Measurements from ENCODE around the gene EVX2. TPM values are rescaled to one million over a fixed set of nuclear protein-coding genes. Genes with fewer than 3 reads are reported as not detected.

Gene EVX2
- polyA plus RNA-seq (2013, experiment 1 of 2) = not detected
- not detected for polyA plus RNA-seq (2013, experiment 2 of 2)

DNA sequence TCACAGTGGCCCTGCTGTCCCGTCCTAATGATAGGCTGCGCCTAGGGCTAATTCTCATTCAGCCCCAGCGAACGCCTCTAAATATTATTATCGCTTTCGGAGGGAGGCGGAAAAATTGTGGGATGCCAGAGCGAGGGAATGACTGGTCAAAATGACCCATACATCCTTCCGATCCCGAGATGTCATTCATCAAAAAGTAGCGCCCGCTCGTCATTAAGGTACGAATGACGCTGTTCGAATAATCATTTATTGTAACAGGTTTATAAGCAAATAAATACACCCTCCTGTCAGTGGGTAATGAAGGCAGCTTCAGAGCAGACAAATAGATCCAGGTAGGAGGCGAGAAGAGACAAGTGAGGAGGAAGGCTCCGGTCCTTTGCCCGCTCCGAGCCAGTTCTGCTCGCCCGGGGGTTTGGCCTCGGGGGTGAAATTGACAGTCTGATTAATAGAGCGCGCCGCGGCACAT lies at the start of gene EVX2:
TSS of gene EVX2 (minus strand) at position 167 of the 466 bp plus-strand sequence. CDS start 186 bp downstream, outside the sequence.
- Histone ChIP-seq H3K27me3 (ENCODE audit: insufficient read depth, low read length) (peaks cover 99% of the 10 kb centered on the region), H3K27ac (ENCODE audit: low read depth, low read length) (no peak within 1 kb of the TSS)
- 5% methylated on average over 25 of the region's 27 CpGs for WGBS

DNA sequence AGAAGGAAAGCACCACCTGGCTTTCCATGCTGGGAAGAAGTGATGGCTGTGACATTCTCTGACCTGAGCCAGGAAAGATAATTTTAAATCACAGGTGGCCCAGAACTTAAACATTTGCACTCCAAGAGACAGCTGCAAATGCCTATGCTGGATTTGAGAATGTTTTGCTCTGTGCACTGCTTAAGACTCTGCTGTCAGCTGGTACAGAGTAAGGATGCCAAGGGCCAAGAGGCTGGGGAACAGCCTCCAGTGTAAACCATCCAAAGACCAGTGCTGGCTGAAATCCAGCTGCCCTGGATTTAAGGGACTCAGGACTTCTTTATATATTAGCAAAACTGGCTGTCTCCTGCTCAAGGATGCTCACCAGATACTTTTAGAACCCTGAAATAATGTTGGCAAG lies 49.6 kb upstream of the EVX2 start:
- Histone ChIP-seq H3K9ac (ENCODE audit: low read depth, low read length) (no peak overlapping the region), H3K27me3 (ENCODE audit: insufficient read depth, low read length) (peaks cover 100% of the 10 kb centered on the region), H3K27ac (ENCODE audit: low read depth, low read length) (no peak overlapping the region), H3K36me3 (ENCODE audit: insufficient read depth, low read length) (no peaks in the 10 kb centered on the region), H3K4me3 (ENCODE audit: low read length) (no peak overlapping the region), H3K4me1 (ENCODE audit: insufficient read depth, low read length) (peaks cover 10% of the 10 kb centered on the region; the same call in 1 of the 2 replicates), H3K9me3 (ENCODE audit: insufficient read depth, low read depth, low read length) (no peaks in the 10 kb centered on the region)

More for the DNA sequence above, at the start of gene EVX2:
- H3K9me3 ChIP-seq (ENCODE audit: insufficient read depth, low read depth, low read length) = no peaks in the 10 kb centered on the region
- H3K9ac ChIP-seq (ENCODE audit: low read depth, low read length) = no peak within 1 kb of the TSS
- 0 out of 2 replicates have a peak within 1 kb of the TSS, but pooled peaks have one; percentile 10 for H3K4me3 ChIP-seq (ENCODE audit: low read length)
- peaks cover 5% of the 10 kb centered on the region; the same call in 1 of the 2 replicates for H3K4me1 ChIP-seq (ENCODE audit: insufficient read depth, low read length)
- H3K36me3 ChIP-seq (ENCODE audit: insufficient read depth, low read length) = no peaks in the 10 kb centered on the region

DNA sequence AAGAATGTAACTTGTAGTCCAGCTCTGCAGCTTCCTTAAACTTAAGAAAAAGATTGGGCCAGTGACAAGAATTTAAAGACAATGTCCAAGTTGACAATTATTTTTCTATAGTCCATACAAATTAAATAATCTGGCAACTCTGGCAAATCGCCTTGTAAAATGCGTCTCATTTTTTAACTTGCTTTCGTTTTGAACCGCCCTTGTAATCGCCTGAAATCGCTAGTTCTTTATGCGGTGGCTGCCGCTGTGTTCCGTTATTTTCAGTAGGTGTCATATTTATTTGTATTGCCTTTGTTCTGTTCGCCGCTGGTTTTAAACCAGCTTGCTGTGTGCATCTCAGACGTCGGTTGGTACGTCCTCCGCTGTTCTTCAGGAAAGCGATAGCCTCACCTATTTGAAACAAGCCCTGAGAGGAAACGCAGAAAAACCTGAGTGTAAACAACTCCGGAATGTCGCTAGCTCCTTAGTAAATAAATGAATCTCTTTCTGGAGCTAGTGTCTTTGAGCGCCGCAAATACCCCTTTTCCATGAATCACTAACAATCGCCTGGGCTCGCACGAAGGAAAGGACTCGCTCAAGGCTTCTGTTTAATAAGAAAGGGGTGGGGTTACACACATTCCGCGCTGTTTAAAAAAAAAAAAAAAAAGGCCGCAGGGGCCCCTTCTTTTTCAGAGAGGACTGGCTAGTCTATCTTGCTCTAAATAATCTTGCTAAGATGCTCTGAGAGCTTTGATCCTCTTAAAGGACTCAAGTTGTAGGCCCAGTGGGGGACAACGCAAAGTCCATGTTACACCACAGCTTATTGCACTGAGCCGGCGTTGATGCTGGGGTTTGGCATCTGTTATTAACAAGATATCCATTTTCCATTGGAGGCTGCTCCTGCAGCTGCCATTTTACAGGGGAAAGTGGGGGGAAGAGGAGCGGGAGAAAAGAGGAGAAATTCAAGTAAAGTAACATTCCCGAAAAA lies 48.7 kb upstream of the EVX2 start:
- no peak overlapping the region for H3K4me3 ChIP-seq (ENCODE audit: low read length)
- 2% methylated on average over 32 of the region's 33 CpGs for WGBS
- no peak overlapping the region for H3K27ac ChIP-seq (ENCODE audit: low read depth, low read length)
- H3K36me3 ChIP-seq (ENCODE audit: insufficient read depth, low read length) = no peaks in the 10 kb centered on the region
- H3K9ac ChIP-seq (ENCODE audit: low read depth, low read length) = no peak overlapping the region
- no peaks in the 10 kb centered on the region for H3K9me3 ChIP-seq (ENCODE audit: insufficient read depth, low read depth, low read length)
- H3K4me1 ChIP-seq (ENCODE audit: insufficient read depth, low read length) = peaks cover 16% of the 10 kb centered on the region; the same call in 1 of the 2 replicates
- peaks cover 100% of the 10 kb centered on the region for H3K27me3 ChIP-seq (ENCODE audit: insufficient read depth, low read length)

DNA sequence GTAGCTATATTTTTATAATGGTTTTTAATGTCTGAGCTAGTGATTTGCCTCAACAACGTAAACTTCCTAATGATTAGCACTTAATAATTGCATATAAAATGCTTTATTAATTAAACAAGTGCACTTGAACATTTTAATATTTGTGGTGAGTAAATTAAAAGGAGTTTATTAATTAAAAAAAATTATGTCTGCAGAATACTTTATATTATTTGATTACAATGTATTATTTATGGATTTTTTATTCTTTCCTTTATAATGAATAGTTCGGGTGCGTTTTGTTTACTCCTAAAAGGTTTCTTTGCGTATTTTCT lies 48.0 kb upstream of the EVX2 start:
- Histone ChIP-seq H3K27ac (ENCODE audit: low read depth, low read length) (no peak overlapping the region), H3K36me3 (ENCODE audit: insufficient read depth, low read length) (no peaks in the 10 kb centered on the region), H3K27me3 (ENCODE audit: insufficient read depth, low read length) (peaks cover 100% of the 10 kb centered on the region), H3K9me3 (ENCODE audit: insufficient read depth, low read depth, low read length) (no peaks in the 10 kb centered on the region), H3K9ac (ENCODE audit: low read depth, low read length) (no peak overlapping the region), H3K4me1 (ENCODE audit: insufficient read depth, low read length) (peaks cover 16% of the 10 kb centered on the region; the same call in 1 of the 2 replicates), H3K4me3 (ENCODE audit: low read length) (no peak overlapping the region)
- WGBS = 26% methylated on average over 3 of the region's 4 CpGs

DNA sequence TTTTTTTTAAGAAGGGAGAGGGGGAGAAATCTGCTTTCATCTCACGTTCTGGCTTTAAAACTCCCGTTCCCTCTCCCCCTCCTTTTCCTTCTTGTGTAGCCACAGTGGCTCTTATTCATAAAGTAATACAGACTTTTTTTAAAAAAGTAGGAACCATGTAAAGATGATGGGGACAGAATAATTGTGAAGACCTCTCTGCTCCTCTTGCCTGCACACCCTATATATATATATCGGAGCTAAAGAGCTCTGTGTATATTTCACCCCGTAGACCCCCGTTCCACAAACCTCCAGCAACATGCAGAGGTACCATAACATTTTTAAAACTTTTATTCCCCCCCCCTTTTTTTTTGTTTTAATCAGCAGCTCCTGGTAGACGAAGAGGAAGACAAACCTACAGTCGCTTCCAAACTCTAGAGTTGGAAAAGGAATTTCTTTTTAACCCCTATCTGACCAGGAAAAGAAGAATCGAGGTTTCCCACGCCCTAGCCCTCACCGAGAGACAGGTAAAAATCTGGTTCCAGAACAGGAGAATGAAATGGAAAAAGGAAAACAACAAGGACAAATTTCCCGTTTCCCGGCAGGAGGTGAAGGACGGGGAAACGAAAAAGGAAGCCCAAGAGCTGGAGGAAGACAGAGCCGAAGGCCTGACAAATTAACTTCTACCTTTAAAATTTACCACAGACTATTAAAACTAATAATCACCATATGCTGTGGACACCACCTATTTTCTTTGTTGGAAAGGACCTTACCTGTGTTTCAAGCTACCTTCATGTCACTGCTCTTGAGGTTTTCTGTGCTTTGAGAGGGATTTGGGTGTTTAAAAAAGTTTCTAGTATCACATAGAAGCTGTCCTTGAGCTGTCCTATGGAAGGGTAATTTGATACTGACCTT lies 47.4 kb upstream of the EVX2 start:
- peaks cover 16% of the 10 kb centered on the region; the same call in 1 of the 2 replicates for H3K4me1 ChIP-seq (ENCODE audit: insufficient read depth, low read length)
- H3K9ac ChIP-seq (ENCODE audit: low read depth, low read length) = no peak overlapping the region
- no peak overlapping the region for H3K27ac ChIP-seq (ENCODE audit: low read depth, low read length)
- H3K4me3 ChIP-seq (ENCODE audit: low read length) = no peak overlapping the region
- peaks cover 100% of the 10 kb centered on the region for H3K27me3 ChIP-seq (ENCODE audit: insufficient read depth, low read length)
- 21% methylated on average over 11 of the region's 15 CpGs for WGBS
- no peaks in the 10 kb centered on the region for H3K36me3 ChIP-seq (ENCODE audit: insufficient read depth, low read length)
- H3K9me3 ChIP-seq (ENCODE audit: insufficient read depth, low read depth, low read length) = no peaks in the 10 kb centered on the region

DNA sequence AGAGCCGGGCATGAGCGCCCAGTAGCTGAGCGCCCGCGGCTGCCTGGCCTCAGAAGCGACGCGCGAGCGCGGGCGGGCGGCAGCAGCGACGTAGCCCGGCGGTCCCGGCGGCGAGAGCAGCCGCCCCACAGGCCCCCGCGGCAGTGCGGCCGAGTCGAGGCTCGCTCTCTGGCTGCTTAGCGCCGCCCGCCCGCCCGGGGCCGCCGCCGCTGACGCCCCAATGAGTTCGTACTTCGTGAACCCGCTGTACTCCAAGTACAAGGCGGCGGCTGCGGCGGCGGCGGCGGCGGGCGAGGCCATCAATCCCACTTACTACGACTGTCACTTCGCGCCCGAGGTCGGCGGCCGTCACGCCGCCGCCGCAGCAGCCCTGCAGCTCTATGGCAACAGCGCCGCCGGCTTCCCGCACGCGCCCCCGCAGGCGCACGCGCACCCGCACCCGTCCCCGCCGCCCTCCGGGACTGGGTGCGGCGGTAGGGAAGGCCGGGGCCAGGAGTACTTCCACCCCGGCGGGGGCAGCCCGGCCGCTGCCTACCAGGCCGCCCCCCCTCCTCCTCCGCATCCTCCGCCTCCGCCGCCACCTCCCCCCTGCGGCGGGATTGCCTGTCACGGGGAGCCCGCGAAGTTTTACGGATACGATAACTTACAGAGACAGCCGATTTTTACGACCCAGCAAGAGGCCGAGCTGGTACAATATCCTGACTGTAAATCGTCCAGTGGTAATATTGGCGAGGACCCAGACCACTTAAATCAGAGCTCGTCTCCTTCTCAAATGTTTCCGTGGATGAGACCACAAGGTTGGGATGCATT lies 46.6 kb upstream of the EVX2 start:
- Histone ChIP-seq H3K4me1 (ENCODE audit: insufficient read depth, low read length) (peaks cover 16% of the 10 kb centered on the region; the same call in 1 of the 2 replicates), H3K4me3 (ENCODE audit: low read length) (no peak overlapping the region), H3K9ac (ENCODE audit: low read depth, low read length) (no peak overlapping the region), H3K27ac (ENCODE audit: low read depth, low read length) (no peak overlapping the region), H3K27me3 (ENCODE audit: insufficient read depth, low read length) (peaks cover 100% of the 10 kb centered on the region), H3K9me3 (ENCODE audit: insufficient read depth, low read depth, low read length) (no peaks in the 10 kb centered on the region), H3K36me3 (ENCODE audit: insufficient read depth, low read length) (no peaks in the 10 kb centered on the region)
- WGBS = under 1% methylated on average over 100 of the region's 100 CpGs

DNA sequence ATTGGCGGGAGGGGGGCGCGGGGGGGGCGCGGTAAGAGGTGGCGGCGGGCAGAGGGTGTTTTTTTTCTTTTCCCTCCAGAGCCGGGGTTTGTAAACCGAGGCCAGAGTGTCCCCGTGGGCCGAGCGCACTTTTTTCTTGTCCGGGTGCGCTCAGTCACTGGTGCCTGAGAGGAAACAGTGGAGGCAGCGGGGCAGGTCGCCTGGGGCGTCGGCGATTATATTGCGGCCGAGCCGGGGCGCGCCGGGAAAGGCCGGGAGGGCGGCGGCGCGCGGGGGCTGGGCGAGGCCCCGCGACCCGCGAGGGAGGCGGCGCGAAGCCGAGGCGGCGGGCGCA lies 46.0 kb upstream of the EVX2 start:
- Histone ChIP-seq H3K9ac (ENCODE audit: low read depth, low read length) (no peak overlapping the region), H3K4me3 (ENCODE audit: low read length) (no peak overlapping the region), H3K4me1 (ENCODE audit: insufficient read depth, low read length) (peaks cover 16% of the 10 kb centered on the region; the same call in 1 of the 2 replicates), H3K36me3 (ENCODE audit: insufficient read depth, low read length) (no peaks in the 10 kb centered on the region), H3K9me3 (ENCODE audit: insufficient read depth, low read depth, low read length) (no peaks in the 10 kb centered on the region), H3K27me3 (ENCODE audit: insufficient read depth, low read length) (peaks cover 100% of the 10 kb centered on the region), H3K27ac (ENCODE audit: low read depth, low read length) (no peak overlapping the region)
- under 1% methylated on average over 43 of the region's 43 CpGs for WGBS

DNA sequence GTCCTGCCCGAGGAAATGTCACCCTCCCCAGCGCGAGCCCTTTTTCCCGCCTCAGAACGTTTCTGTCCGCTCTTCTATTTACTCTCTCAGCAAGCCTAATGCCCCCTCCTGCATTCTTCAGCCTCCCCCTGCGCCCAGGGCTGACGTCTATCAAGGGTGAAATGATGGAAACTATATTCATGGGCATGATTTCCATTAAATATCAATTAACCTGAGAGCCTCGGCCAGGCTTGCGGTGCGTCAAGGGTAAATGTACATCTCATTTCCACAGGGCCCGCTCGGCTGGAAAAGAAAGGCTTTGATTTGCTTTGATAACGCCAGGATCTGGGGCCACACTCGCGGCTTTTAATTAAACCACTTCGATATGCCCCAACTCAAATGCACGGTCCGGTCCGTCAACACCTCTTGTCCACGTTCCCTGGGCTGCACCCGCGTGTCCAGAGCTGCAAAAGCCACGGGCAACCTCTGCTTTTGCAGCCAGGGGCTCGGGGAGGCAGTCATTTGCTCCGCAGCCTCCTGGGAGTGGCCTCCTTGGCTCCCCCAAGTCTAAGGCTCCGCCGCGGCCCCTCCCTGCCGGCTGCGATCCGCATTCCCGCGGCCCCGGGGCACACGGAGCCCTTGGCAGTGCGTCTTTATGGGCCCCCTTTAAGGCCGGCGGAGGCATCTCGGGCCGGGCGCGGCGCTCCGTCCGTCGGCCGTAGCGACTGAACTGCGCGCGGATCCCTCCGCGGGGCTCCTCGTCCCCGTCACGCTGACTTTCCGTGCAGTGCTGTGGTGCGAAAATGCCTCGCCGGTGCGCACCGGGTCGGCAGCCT lies 45.4 kb upstream of the EVX2 start, which contains the start of gene HOXD8:
TSS of gene HOXD8 (plus strand) at position 724 of the 815 bp plus-strand sequence. CDS start 662 bp downstream, outside the sequence.
- no peak within 1 kb of the TSS for H3K9ac ChIP-seq (ENCODE audit: low read depth, low read length)
- no peaks in the 10 kb centered on the region for H3K36me3 ChIP-seq (ENCODE audit: insufficient read depth, low read length)
- no peaks in the 10 kb centered on the region for H3K9me3 ChIP-seq (ENCODE audit: insufficient read depth, low read depth, low read length)
- no peak within 1 kb of the TSS for H3K27ac ChIP-seq (ENCODE audit: low read depth, low read length)
- peaks cover 16% of the 10 kb centered on the region; the same call in 1 of the 2 replicates for H3K4me1 ChIP-seq (ENCODE audit: insufficient read depth, low read length)
- peak within 1 kb of the TSS; percentile 14; the same call in 1 of the 2 replicates for H3K4me3 ChIP-seq (ENCODE audit: low read length)
- WGBS = under 1% methylated on average over 61 of the region's 64 CpGs
- H3K27me3 ChIP-seq (ENCODE audit: insufficient read depth, low read length) = peaks cover 100% of the 10 kb centered on the region

DNA sequence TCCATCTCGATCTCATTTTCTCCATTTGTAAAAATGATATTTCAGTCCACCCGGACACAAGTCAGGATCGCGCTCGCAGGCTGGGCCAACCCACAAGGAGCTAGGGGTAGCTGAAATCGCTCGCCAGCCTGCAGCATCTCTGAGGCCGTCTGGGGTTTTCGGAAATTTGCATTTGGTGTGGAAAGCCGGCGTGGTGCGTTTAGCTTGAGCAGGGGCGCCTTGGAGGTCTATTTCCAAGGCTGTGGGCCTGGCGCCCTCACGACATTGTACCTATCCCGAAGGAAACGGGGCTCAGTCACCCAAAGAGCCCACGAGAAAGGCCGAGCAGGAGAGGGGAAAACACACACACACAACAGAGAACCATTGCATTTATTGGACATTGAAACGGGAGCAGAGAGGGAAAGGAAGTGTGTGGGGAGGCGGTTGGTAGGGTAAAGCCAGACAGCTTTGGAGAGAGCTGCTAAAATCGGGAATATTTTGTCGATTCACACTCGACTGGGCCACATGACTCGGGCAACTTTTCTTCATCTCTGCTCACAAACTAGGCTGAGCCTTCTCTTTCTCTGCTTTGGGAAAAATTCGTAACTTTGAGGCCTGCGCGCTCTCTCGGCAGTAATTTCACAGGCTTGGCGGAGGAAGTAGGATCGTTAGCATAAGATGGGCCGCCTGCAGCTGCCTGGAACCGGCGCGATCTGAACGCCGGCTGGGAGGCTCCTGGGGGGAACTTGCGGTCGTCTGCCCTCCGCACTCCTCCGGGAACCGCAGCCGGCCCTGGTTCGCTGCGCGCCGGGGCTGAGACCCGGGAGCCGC lies 44.6 kb upstream of the EVX2 start:
- no peaks in the 10 kb centered on the region for H3K36me3 ChIP-seq (ENCODE audit: insufficient read depth, low read length)
- H3K4me1 ChIP-seq (ENCODE audit: insufficient read depth, low read length) = peaks cover 16% of the 10 kb centered on the region; the same call in 1 of the 2 replicates
- H3K9ac ChIP-seq (ENCODE audit: low read depth, low read length) = no peak overlapping the region
- H3K4me3 ChIP-seq (ENCODE audit: low read length) = peak overlapping the region; percentile 14; the same call in 1 of the 2 replicates
- H3K27me3 ChIP-seq (ENCODE audit: insufficient read depth, low read length) = peaks cover 100% of the 10 kb centered on the region
- H3K9me3 ChIP-seq (ENCODE audit: insufficient read depth, low read depth, low read length) = no peaks in the 10 kb centered on the region
- no peak overlapping the region for H3K27ac ChIP-seq (ENCODE audit: low read depth, low read length)
- 3% methylated on average over 49 of the region's 49 CpGs for WGBS

Data from HUES64 (cell line).